GM23248 (cell line): ENCODE measurements around the gene SCP2. TPM values are rescaled to one million over a fixed set of nuclear protein-coding genes. Genes with fewer than 3 reads are reported as not detected.
A peak's percentile ranks its signal among the peaks of the same experiment; 100 is the strongest.

ENCODE experiments used
- DNase-seq: peaks from one replicate; pipeline ENCODE4 v3.0.0-alpha.2; 2015
- H2AFZ ChIP-seq: fragments of 200-600 bp; sonication (generic); 2 replicates; pipeline ENCODE4 v1.6.1; 2016; ENCODE audit warnings: antibody characterized with exemption
- H3F3A ChIP-seq: fragments of 200-600 bp; sonication (generic); 2 replicates; pipeline ENCODE4 v1.6.1; 2016; ENCODE audit warnings: mild to moderate bottlenecking, antibody characterized with exemption, mixed run types; ENCODE audit not compliant: insufficient read depth
- H3K27ac ChIP-seq: fragments of 200-600 bp; sonication (generic); 2 replicates; pipeline ENCODE4 v1.5.1; 2016; ENCODE audit warnings: mild to moderate bottlenecking
- H3K27me3 ChIP-seq: fragments of 200-600 bp; sonication (generic); replicated peaks from 2 replicates; pipeline ENCODE4 v1.6.1; 2016; ENCODE audit warnings: mild to moderate bottlenecking; ENCODE audit not compliant: insufficient read depth
- H3K36me3 ChIP-seq: fragments of 200-600 bp; sonication (generic); 2 replicates; pipeline ENCODE4 v1.6.1; 2016; ENCODE audit warnings: low read depth, mild to moderate bottlenecking
- H3K4me1 ChIP-seq: fragments of 200-600 bp; sonication (generic); 2 replicates; pipeline ENCODE4 v1.6.1; 2016; ENCODE audit warnings: mild to moderate bottlenecking; ENCODE audit not compliant: insufficient read depth
- H3K4me2 ChIP-seq: fragments of 200-600 bp; sonication (generic); one replicate; pipeline ENCODE4 v1.6.1; 2016; ENCODE audit warnings: mild to moderate bottlenecking; ENCODE audit not compliant: unreplicated experiment
- H3K4me3 ChIP-seq: fragments of 200-600 bp; sonication (generic); 2 replicates; pipeline ENCODE4 v1.5.1; 2016; ENCODE audit warnings: mild to moderate bottlenecking
- H3K79me2 ChIP-seq: fragments of 200-600 bp; sonication (generic); 2 replicates; pipeline ENCODE4 v1.6.1; 2016; ENCODE audit warnings: mild to moderate bottlenecking; ENCODE audit not compliant: insufficient read depth
- H3K9ac ChIP-seq: fragments of 200-600 bp; sonication (generic); 2 replicates; pipeline ENCODE4 v1.6.1; 2016; ENCODE audit warnings: mild to moderate bottlenecking
- H3K9me2 ChIP-seq: fragments of 200-600 bp; sonication (generic); 2 replicates; pipeline ENCODE4 v1.6.1; 2016; ENCODE audit warnings: mixed run types, mild to moderate bottlenecking, moderate library complexity; ENCODE audit not compliant: insufficient read depth
- H3K9me3 ChIP-seq: fragments of 200-600 bp; sonication (generic); one replicate; pipeline ENCODE4 v1.6.1; 2017; ENCODE audit warnings: low read depth
- H4K20me1 ChIP-seq: fragments of 200-600 bp; sonication (generic); 2 replicates; pipeline ENCODE4 v1.6.0; 2016; ENCODE audit not compliant: insufficient read depth
- EZH2 ChIP-seq: fragments of 200-600 bp; sonication (generic); IDR thresholded peaks from 2 replicates; pipeline ENCODE4 v1.6.1; 2018; ENCODE audit warnings: antibody characterized with exemption, mild to moderate bottlenecking; ENCODE audit not compliant: insufficient read depth, poor library complexity, severe bottlenecking
- EZH2phosphoT487 ChIP-seq: fragments of 200-600 bp; sonication (generic); IDR thresholded peaks from 2 replicates; pipeline ENCODE4 v1.6.1; 2018; ENCODE audit warnings: antibody characterized with exemption, moderate library complexity, mild to moderate bottlenecking, low read depth; ENCODE audit not compliant: insufficient read depth
- WGBS, 2 experiments: methylation state at CpG; one replicate each; pipeline ENCODE4 v1.1.6; 2015 to 2017; ENCODE audit warnings: low lambda C conversion rate in 2 of 2, low coverage in 1 of 2; ENCODE audit errors: missing lambda C conversion rate in 2 of 2; 5-methylcytosine and 5-hydroxymethylcytosine counted together
- in situ Hi-C: fragments of 300-500 bp; cut with MboI; formaldehyde crosslinking; loops from 2 replicates; pipeline ENCODE4 v1.15.0; 2020
- polyA plus RNA-seq: library from polyadenylated mRNA; unstranded; fragments of >200 nt; fragmentation: Nextera tagmentation; extraction: Ambion mirVana; gene quantifications from 2 replicates; pipeline ENCODE4 v1.2.1, GENCODE V29; 2016
- total RNA-seq: library from RNA; depleted of rRNA; stranded (reverse); fragments of >200 nt; shearing (Covaris generic); gene quantifications from 2 replicates; pipeline ENCODE4 v1.2.3, GENCODE V29; 2014

SCP2 gene
- total and polyA plus RNA-seq, 2 experiments from 2014 or later: 209 to 257 TPM

DNA sequence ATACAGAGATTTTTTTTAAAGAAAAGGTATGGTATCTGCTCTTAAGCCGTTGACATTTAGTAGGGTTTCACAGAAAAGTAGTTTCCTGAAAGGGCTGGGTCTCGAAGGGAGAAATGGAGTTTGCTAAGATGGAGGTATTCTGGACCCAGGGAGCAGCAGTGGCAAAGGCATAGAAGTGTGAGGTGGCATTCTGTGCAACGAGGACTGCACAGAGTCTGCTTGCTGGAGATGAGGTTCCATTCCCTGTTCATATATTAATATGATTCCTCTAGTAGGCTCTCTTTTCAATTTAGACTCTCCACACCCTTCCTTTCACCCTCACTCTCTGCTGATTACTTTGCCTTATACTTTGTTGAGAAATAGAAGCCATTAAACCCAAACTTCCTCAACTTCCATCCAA, 96.5 kb downstream of the SCP2 start:
- WGBS, 2 experiments: 65 to 66% methylated on average over 3 of the region's 3 CpGs
- Histone ChIP-seq H3K4me3 (no peak overlapping the region), H3K27me3 (no peaks in the 10 kb centered on the region), H3K9ac (no peak overlapping the region), H3F3A (peaks cover 8% of the 10 kb centered on the region; the same call in 1 of the 2 replicates), H3K4me2 (no peak overlapping the region), H3K9me2 (no peaks in the 10 kb centered on the region), H3K79me2 (peaks cover 97% of the 10 kb centered on the region), H4K20me1 (no peaks in the 10 kb centered on the region), H2AFZ (no peak overlapping the region), H3K4me1 (peaks cover 17% of the 10 kb centered on the region), H3K36me3 (0 out of 2 replicates have a peak, but pooled peaks cover 7% of the 10 kb centered on the region), H3K27ac (no peak overlapping the region), H3K9me3 (no peaks in the 10 kb centered on the region)
- in situ Hi-C loops: no loop called here
- TF ChIP-seq EZH2 (no peak), EZH2phosphoT487 (no peak)
- no peak for DNase-seq

DNA sequence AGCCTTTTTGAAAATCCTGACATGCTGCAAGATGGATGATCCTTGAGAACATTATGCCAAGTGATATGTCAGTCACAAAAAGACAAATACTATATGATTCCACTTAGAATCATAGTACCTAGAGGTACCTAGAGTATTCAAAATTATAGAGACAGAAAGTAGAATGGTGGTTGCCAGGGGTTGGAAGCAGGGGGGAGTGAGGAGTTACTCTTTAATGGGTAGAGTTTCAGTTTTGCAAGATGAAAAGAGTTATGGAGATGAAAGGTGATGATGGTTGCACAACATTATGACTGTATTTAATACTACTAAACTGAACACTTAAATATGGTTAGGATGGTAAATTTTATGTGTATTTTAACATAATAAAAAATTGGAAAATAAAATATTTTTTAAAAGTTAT, 97.0 kb downstream of the SCP2 start:
- in situ Hi-C loops: no loop called here
- Histone ChIP-seq H3K4me1 (peaks cover 17% of the 10 kb centered on the region), H3K27ac (no peak overlapping the region), H3K36me3 (0 out of 2 replicates have a peak, but pooled peaks cover 4% of the 10 kb centered on the region), H3K27me3 (no peaks in the 10 kb centered on the region), H3K9ac (no peak overlapping the region), H3K79me2 (peaks cover 97% of the 10 kb centered on the region), H4K20me1 (no peaks in the 10 kb centered on the region), H2AFZ (no peak overlapping the region), H3K9me2 (no peaks in the 10 kb centered on the region), H3F3A (peaks cover 8% of the 10 kb centered on the region; the same call in 1 of the 2 replicates), H3K9me3 (no peaks in the 10 kb centered on the region), H3K4me2 (no peak overlapping the region), H3K4me3 (no peak overlapping the region)
- DNase-seq: no peak
- no peak for TF ChIP-seq EZH2
- TF ChIP-seq EZH2phosphoT487: no peak

DNA sequence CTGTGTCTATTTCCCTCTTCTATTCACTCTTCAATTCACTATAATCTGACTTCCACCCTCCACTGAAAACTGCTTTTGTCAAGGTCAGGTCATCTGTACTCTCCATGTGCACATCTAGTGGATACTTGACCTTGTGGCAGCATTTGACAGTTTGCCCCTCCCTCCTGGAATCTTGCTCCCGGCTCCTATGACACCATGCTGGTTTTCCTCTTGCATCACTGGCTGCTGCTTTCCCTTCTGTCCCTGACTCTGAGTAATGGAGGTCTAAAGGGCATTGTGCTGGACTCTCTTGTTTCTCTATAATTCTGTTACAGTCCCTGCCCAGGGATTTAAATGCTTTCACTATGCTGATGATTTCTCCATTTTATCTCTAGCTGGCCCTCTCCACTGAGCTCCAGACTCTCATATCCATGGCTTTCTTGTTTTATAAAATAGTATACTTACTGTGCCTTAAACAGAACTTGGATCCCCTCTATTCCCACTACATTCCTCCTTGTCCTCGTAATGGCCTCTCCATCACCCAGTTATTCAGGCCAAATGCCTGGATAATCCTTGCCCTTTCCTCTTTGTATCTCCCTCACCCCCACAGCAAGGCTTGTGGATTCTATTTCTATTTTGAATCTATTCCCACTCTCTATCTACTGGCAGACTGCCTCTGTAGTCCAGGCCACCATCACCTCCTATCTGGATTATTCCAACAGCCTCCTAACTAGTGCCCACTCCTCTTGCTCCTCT, 98.1 kb downstream of the SCP2 start:
- Histone ChIP-seq H3K4me3 (no peak overlapping the region), H3K27ac (peak overlapping the region; percentile 65), H3K4me1 (peaks cover 17% of the 10 kb centered on the region), H3K79me2 (peaks cover 95% of the 10 kb centered on the region), H3K9ac (no peak overlapping the region), H4K20me1 (no peaks in the 10 kb centered on the region), H3K27me3 (no peaks in the 10 kb centered on the region), H3F3A (peaks cover 8% of the 10 kb centered on the region; the same call in 1 of the 2 replicates), H3K4me2 (peak overlapping the region; percentile 52), H2AFZ (no peak overlapping the region), H3K9me2 (no peaks in the 10 kb centered on the region), H3K36me3 (0 out of 2 replicates have a peak, but pooled peaks cover 11% of the 10 kb centered on the region), H3K9me3 (no peaks in the 10 kb centered on the region)
- WGBS, 2 experiments: 52 to 54% methylated on average over 2 of the region's 2 CpGs
- in situ Hi-C loops: no loop called here
- TF ChIP-seq EZH2phosphoT487 (no peak), EZH2 (no peak)
- DNase-seq: peak; percentile 88

DNA sequence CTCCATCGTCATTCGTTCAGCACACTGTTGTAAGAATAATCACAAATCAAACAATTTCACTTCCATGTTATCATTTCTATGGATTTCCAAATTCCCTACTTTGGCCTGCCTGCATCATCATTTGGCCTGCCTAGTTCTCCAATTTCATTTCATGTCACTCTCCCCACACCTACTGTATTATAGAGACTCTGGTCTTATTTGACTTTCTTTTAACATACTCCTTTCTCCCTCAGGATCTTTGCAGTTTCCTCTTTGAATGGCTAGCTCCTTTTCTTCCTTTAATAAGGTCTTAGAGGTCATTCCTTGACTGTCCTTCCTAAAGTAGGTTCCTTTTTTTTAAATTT, 98.7 kb downstream of the SCP2 start:
- no peak for DNase-seq
- H3K4me3 ChIP-seq: no peak overlapping the region
- 0 out of 2 replicates have a peak, but pooled peaks cover 11% of the 10 kb centered on the region for H3K36me3 ChIP-seq
- no peaks in the 10 kb centered on the region for H3K9me3 ChIP-seq
- H3K27ac ChIP-seq: peak overlapping the region; percentile 65
- WGBS, 2 experiments: 94 to 95% methylated on average over 2 of the region's 2 CpGs
- in situ Hi-C loops: no loop called here
- peaks cover 8% of the 10 kb centered on the region; the same call in 1 of the 2 replicates for H3F3A ChIP-seq
- no peak overlapping the region for H2AFZ ChIP-seq
- TF ChIP-seq EZH2phosphoT487: no peak
- TF ChIP-seq EZH2: no peak
- H3K4me1 ChIP-seq: peaks cover 17% of the 10 kb centered on the region
- no peaks in the 10 kb centered on the region for H3K9me2 ChIP-seq
- H4K20me1 ChIP-seq: no peaks in the 10 kb centered on the region
- no peak overlapping the region for H3K9ac ChIP-seq
- H3K79me2 ChIP-seq: peaks cover 95% of the 10 kb centered on the region
- peak overlapping the region; percentile 52 for H3K4me2 ChIP-seq
- no peaks in the 10 kb centered on the region for H3K27me3 ChIP-seq
